Left lung (tissue), 10 donors: ENCODE measurements around the gene ATP8A2. TPM values are rescaled to one million over a fixed set of nuclear protein-coding genes. Genes with fewer than 3 reads are reported as not detected.

Experiments used
- ATAC-seq: fragments of 200-7000 bp; cut with Tn5 transposase; one replicate; pipeline ENCODE4 v1.9.1; 2020; ENCODE audit warnings: moderate library complexity
- DNase-seq, 4 donors: peaks; one replicate each; pipeline ENCODE4 v3.0.0-alpha.2; 2013 to 2020
- H3K27ac ChIP-seq, 2 donors: fragments of 200-600 bp; sonication (generic) in 1 of 2; one replicate each; pipeline versions ENCODE4 v1.5.0 to v1.8.0; 2020 to 2021
- H3K27me3 ChIP-seq, 2 donors: fragments of 200-600 bp; sonication (generic) in 1 of 2; one replicate each; pipeline versions ENCODE4 v1.5.0 to v1.8.0; 2020 to 2021
- H3K36me3 ChIP-seq, 2 donors: fragments of 200-600 bp; sonication (generic) in 1 of 2; one replicate each; pipeline versions ENCODE4 v1.5.0 to v1.8.0; 2020 to 2021
- H3K4me1 ChIP-seq, 2 donors: fragments of 200-600 bp; one replicate each; pipeline ENCODE4 v1.8.0; 2021
- H3K4me3 ChIP-seq, 2 donors: fragments of 200-600 bp; sonication (generic) in 1 of 2; one replicate each; pipeline versions ENCODE4 v1.5.0 to v1.8.0; 2020 to 2021; ENCODE audit warnings: mild to moderate bottlenecking in 1 of 2
- H3K9me3 ChIP-seq, 2 donors: fragments of 200-600 bp; sonication (generic) in 1 of 2; one replicate each; pipeline versions ENCODE4 v1.5.0 to v1.8.0; 2020 to 2021
- CTCF ChIP-seq, 2 donors: fragments of 200-600 bp; sonication (generic) in 1 of 2; IDR thresholded peaks; one replicate each; pipeline versions ENCODE4 v1.5.0 to v1.8.0; 2021; ENCODE audit warnings: antibody characterized with exemption in 2 of 2
- intact Hi-C, 2 donors: fragments of 100-400 bp; cut with DNase I; formaldehyde crosslinking; loops; one replicate each; pipeline versions ENCODE4 v1.11.2 to v1.14.2; 2022
- polyA plus RNA-seq, 6 donors: library from polyadenylated mRNA; unstranded; fragments of 120-200 nt; gene quantifications; one replicate each; pipeline ENCODE4 v1.2.1, GENCODE V29; 2013; ENCODE audit not compliant: insufficient read length in 6 of 6
- total RNA-seq, 2 donors: library from RNA; stranded (reverse); fragmentation: NEBNext Ultra II Directional; extraction: Animal tissue kit (Norgen Biotek cat#: 25700); gene quantifications; one replicate each; pipeline ENCODE4 v1.2.1, GENCODE V29; 2021
- donor health status: DM: no; HTN: yes; CAD: no.
- donor health status: DM: no; HTN: no; CAD: no.

The ATP8A2 gene
- total and polyA plus RNA-seq, 8 donors = 1.1 to 13.4 (median 9.6) TPM

DNA sequence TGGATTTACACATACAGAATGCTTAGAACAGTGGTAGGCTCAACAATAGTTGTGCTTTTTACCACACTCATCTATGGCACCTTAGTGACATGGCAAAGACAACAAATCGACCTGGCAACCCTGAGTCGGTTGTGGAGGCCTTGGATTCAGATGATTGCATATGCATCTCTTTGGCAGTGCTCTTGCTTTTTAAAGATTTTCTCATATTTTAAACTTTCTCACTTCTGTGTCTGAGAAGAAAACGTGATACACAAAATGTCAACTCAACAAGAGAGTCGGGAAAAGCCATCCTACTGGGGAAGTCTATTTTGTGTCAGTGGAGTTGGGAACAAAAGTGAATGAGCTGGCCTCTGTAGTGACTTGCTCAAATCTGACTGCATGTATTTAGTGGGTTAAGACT lies 85.8 kb downstream of the ATP8A2 start:
- H3K27me3 ChIP-seq = no peaks in the 10 kb centered on the region
- H3K4me1 ChIP-seq = no peaks in the 10 kb centered on the region
- H3K4me3 ChIP-seq = no peak overlapping the region
- no peak for TF ChIP-seq CTCF (IDR thresholded peaks at IDR 0.05)
- H3K27ac ChIP-seq = no peak overlapping the region
- H3K9me3 ChIP-seq = no peaks in the 10 kb centered on the region
- DNase-seq = no peak
- ATAC-seq = no peak
- no peaks in the 10 kb centered on the region for H3K36me3 ChIP-seq
- intact Hi-C loops = no loop called here

DNA sequence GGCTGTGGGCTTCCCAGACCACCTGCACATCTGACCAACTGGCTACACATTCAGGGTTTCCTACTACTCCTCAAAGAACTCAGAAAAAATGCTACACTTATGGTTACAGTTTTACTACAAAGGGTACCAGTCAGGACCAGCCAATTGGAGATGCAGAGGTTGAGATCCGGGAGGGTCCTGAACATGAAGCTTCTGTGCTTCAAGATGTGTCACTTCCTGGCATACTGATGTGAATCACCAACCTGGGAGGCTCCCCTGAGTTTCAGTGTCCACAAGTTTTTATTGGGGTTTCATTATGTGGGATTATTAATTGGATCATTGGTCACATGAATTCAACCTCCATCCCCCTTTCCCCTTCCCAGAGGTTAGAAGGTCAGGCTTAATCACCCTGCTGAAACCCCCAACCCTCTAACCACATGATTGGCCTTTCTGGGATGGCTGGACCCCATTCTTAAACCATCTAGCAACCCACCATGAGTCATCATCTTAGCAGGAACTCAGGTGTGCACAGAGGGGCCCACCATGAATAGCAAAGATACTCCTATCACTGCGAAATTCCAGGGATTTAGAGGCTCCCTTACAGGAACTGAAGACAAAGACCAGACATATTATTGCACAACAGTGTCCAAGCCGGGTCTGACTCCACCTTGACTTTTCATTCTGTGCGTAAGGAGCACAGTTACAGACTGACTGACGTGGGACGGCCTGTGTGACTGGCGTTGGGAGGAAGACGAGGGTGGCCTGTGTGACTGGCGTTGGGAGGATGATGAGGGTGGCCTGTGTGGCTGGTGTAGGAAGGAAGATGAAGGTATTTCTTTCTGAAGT lies 90.7 kb downstream of the ATP8A2 start:
- TF ChIP-seq CTCF (IDR thresholded peaks at IDR 0.05) = no peak
- H3K27me3 ChIP-seq = peaks cover 0 to 7% of the 10 kb centered on the region in 2 donors
- no peak overlapping the region for H3K4me3 ChIP-seq
- no peak overlapping the region for H3K27ac ChIP-seq
- no peak for DNase-seq
- intact Hi-C loops = no loop called here
- no peaks in the 10 kb centered on the region for H3K4me1 ChIP-seq
- ATAC-seq = no peak
- H3K36me3 ChIP-seq = no peaks in the 10 kb centered on the region
- no peaks in the 10 kb centered on the region for H3K9me3 ChIP-seq

- Histone ChIP-seq H3K27me3 (peaks cover 9 to 17% of the 10 kb centered on the region in 2 donors), H3K4me3 (no peak overlapping the region), H3K4me1 (no peaks in the 10 kb centered on the region), H3K27ac (no peak overlapping the region), H3K36me3 (no peaks in the 10 kb centered on the region), H3K9me3 (no peaks in the 10 kb centered on the region)
- ATAC-seq (no peak), DNase-seq (no peak)
- intact Hi-C loops = no loop called here
- no peak for TF ChIP-seq CTCF (IDR thresholded peaks at IDR 0.05)
These were observed 91.7 kb downstream of the ATP8A2 start for GRCh38 chr13:25463496-25463895.

GRCh38 chr13:25466880-25467279 lies 95.1 kb downstream of the ATP8A2 start:
- TF ChIP-seq CTCF (IDR thresholded peaks at IDR 0.05) = no peak
- no peak for DNase-seq

GRCh38 chr13:25468325-25469168 lies 96.8 kb downstream of the ATP8A2 start:
- Histone ChIP-seq H3K4me1 (no peaks in the 10 kb centered on the region), H3K9me3 (no peaks in the 10 kb centered on the region), H3K36me3 (no peaks in the 10 kb centered on the region), H3K4me3 (no peak overlapping the region), H3K27ac (no peak overlapping the region), H3K27me3 (peaks cover 28 to 67% of the 10 kb centered on the region in 2 donors)
- ATAC-seq (peak; percentile 74), DNase-seq (peak in 2 of 4 donors; percentile 4 to 15)
- intact Hi-C loops = no loop called here
- TF ChIP-seq CTCF (IDR thresholded peaks at IDR 0.05) = no peak

More at GRCh38 chr13:25466880-25467279, 95.1 kb downstream of the ATP8A2 start:
- no peaks in the 10 kb centered on the region for H3K4me1 ChIP-seq
- no peaks in the 10 kb centered on the region for H3K9me3 ChIP-seq
- ATAC-seq = no peak
- H3K4me3 ChIP-seq = no peak overlapping the region
- H3K36me3 ChIP-seq = no peaks in the 10 kb centered on the region
- H3K27me3 ChIP-seq = peaks cover 28 to 51% of the 10 kb centered on the region in 2 donors
- no peak overlapping the region for H3K27ac ChIP-seq
- intact Hi-C loops = no loop called here
